CD4-positive, alpha-beta T cell treated with Interleukin-17A for 1 hour (primary cell): Measurements from ENCODE around the gene DCUN1D3.
"Not testable (repeated sequence)": the region's sequence is repeated elsewhere in the genome, so short reads cannot be mapped to it uniquely, and the experiment has no call there.

Experiments
- DNase-seq: peaks from one replicate; pipeline ENCODE4 v3.0.0-alpha.2; 2020

DCUN1D3 gene

DNA sequence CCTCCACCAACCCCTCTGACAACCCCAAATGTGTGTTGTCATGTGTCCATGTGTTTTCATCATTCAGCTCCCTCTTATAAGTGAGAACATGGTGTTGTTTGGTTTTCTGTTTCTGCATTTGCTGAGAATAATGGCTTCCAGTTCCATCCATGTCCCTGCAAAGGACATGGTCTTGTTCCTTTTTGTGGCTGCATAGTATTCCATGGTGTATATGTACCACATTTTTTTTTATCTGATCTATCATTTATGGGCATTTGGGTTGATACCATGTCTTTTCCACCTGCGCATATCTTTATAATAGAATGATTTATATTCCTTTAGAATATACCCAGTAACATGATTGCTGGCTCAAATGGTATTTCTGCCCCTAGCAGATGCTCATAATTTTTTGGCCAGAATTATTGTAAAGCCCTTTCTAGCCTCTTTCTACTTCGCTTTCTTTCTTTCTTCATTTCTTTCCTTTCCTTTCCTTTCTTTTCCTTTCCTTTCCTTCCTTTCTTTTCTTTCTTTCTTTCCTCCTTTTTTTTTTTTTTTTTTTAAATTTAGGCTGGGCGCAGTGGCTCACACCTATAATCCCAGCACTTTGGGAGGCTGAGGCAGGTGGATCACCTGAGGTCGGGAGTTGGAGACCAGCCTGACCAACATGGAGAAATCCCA is 81.1 kb downstream of the DCUN1D3 start:
- no peak for DNase-seq

GRCh38 chr16:20814784-20815183 is 85.4 kb downstream of the DCUN1D3 start:
- no peak for DNase-seq

DNA sequence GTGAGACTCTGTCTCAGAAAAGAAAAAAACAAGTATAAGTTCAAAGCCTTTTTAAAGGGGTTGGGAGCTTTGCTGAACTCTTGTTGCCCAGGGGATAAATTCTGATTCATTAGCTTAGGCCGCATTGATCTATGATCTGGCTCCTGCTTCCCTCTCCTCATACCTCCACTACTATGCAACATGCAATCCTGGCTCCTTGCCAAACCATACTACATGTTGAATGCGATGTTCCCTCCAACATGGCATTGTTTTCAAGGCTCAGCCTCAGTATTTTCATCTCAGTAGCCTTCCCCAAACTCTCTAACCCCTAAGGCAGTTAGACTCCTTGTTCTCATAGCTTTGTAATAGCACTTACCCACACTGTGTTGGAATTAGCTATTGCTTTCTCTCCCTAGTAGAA is 87.6 kb downstream of the DCUN1D3 start:
- no peak for DNase-seq

- no peak for DNase-seq
Measured at GRCh38 chr16:20811889-20812439, 88.2 kb downstream of the DCUN1D3 start.

DNA sequence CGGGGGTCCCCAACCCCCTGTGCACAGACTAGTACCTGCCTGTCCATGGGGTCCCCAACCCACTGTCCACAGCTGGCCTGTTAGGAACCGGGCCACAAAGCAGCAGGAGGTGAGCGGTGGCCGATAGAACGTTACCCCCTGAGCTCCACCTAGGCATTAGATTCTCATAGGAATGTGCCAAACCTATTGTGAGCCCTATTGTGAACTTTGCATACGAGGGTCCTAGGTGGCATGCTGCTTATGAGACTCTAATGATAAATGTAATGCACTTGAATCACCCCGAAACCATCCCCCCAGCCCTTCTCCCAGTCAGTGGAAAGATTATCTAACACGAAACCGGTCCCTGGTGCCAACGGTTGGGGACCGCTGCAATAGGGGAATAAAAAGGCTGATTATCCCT is 92.3 kb downstream of the DCUN1D3 start:
- no peak for DNase-seq

DNA sequence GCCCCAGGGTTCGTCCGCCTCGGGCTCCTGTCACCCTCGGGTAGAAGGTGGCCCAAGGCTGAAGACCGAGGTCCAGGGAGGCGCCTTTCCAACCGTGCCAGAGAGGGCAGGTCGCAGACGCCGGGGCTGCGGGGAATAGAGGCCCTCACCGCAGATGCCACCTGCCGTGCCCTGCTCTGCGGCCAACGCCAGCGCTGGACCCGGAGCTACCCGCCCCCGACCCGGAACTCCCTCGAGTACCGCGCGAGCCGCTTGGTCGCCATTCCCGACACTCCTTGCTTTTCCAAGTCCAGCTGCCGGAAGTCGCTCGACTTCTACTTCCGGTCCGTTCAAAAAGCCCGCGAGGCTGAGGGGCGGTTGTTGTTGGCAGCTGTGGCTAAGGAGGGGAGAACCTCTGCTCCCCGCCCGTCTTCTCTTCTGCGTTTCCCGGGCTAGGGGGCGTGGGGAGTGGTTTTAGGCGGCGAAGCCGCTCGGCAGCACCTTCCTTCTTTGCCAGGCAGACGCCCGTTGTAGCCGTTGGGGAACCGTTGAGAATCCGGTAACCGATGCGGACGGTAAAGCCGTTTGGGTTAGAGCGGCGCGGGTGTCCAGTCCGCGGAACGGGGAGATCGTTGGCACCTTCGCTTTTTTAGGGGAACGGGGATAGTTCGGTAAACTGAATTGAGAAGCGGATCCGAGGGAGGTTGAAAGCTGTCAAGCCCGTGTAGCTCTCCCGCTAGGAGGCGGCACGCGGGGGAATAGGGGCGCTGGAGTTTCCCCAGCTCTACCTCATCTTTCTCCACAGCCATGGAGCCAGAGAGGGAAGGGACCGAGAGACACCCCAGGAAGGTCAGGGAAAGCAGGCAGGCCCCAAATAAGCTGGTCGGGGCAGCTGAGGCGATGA is 93.7 kb downstream of the DCUN1D3 start, which contains the start of the genes ERI2 and REXO5:
TSS of gene ERI2 (minus strand) at position 305 of the 883 bp plus-strand sequence. CDS start at position 263, 42 bp downstream.
TSS of gene REXO5 (plus strand) at position 360 of the 883 bp plus-strand sequence. CDS start at position 787, 427 bp downstream.
- peak; percentile 82 for DNase-seq

GRCh38 chr16:20805684-20806167 is 94.4 kb downstream of the DCUN1D3 start:
- not testable (repeated sequence) for DNase-seq
